Activated CD8-positive, alpha-beta memory T cell treated with anti-CD3 and anti-CD28 coated beads for 4 hours (primary cell): ENCODE data around the gene DNAAF1.
"Not testable (repeated sequence)": the region's sequence is repeated elsewhere in the genome, so short reads cannot be mapped to it uniquely, and the experiment has no call there.

Experiments used
- DNase-seq, 2 donors: peaks; one replicate each; pipeline ENCODE4 v3.0.0-alpha.2; 2020; ENCODE audit warnings: low read depth in 2 of 2

The DNAAF1 gene

GRCh38 chr16:84207879-84208278 lies 62.8 kb downstream of the DNAAF1 start:
- DNase-seq, result no peak

DNA sequence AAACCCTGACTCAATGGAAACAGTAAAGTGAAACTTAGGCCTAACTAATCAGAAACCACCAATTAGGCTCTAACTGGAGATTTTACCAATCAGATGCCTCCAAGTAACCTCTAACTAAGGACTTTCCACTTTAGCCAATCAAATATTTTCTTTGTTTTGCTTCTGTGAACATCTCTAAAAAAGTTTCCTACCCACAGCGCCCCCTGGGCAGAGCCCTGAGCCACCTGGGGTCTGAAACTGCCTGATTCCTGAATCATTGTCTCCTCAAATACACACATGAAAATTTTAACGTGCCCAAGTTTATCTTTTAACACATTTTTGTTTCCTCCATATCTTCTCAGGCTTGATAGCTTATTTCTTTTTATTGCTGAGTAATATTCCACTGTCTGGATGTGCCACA lies 64.9 kb downstream of the DNAAF1 start:
- DNase-seq, result no peak

DNA sequence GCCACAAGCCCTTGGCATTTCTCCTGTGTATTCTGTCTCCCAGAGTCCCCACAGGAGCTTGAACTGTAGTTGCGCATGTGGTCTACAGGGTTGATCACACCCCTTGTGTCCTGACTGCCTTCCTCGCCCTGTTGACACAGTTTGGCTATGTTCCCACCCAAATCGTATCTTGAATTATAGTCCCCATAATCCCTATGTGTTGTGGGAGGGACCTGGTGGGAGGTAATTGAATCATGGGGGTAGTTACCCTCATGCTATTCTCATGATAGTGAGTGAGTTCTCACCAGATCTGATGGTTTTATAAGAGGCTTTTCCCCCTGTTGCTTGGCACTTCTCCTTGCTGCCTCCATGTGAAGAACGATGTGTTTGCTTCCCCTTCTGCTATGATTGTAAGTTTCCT lies 67.0 kb downstream of the DNAAF1 start:
- DNase-seq, result no peak

DNA sequence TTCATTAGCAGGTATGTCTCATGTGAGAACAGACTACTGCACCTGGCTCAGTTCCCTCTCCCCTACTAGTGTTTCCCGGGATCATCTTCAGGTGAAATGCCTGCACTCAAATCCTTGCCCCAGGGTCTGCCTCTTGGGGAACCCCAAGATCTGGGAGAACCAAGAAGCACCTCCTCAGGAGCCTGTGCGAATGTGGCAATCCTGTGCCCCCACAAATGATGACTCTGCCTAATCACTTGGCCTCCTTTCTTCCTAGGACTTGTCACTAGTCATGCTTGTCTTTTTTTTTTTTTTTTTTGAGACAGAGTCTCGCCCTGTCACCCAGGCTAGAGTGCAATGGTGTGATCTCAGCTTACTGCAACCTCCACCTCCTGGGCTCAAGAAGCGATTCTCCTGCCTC lies 67.5 kb downstream of the DNAAF1 start:
- no peak for DNase-seq

- no peak for DNase-seq
Observed at GRCh38 chr16:84214451-84215066, 69.5 kb downstream of the DNAAF1 start.

DNA sequence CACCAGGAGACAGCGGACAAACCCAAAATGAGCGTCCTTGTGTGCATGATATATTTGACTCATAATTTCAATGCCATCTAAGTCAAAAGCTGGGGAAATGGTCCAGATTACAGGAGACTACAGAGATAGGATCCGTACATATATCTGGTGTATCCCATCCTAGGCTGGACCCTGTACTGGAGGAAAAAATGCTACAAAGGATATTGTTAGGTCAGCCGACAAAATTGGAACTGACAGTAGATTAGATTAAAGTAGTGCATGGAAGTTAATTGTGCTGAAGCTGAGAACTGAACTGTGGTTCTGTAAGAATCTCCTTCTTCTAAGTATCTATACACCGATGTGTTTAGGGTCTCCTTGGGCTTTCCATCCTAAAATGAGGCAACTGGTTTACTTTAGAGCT lies 70.4 kb downstream of the DNAAF1 start:
- DNase-seq, result no peak

- DNase-seq, result not testable (repeated sequence)
Observed at GRCh38 chr16:84216144-84216543, 71.0 kb downstream of the DNAAF1 start.

DNA sequence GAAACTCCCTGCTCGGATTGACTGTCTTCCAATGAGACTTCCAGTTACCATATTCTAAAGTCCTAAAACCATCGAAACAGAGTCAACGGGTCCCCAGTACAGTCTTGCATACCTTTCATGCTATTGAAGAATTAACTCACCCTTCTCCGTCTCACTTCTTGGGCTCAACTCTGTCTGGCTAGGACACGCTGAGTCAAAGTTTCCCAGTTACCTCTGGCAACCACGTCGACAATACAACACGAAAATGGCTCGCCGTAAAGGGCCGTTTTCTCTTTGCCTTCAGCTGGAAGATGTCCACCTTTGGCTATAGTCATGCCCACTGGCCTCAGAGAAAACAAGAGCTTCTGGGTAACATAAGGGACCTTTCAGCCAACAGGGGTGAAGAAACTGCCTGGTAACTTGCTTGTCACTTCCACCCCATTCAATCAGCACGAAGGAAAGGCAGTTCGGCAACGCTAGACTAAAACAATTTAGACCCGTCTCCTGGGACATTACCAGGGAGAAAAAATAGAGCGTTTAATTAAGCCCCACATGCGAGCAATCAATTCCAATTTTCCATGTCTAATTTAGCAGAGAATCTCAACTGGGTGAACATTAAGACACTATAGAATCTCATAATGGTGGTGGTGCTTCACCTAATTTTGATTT lies 73.2 kb downstream of the DNAAF1 start:
- no peak for DNase-seq

DNA sequence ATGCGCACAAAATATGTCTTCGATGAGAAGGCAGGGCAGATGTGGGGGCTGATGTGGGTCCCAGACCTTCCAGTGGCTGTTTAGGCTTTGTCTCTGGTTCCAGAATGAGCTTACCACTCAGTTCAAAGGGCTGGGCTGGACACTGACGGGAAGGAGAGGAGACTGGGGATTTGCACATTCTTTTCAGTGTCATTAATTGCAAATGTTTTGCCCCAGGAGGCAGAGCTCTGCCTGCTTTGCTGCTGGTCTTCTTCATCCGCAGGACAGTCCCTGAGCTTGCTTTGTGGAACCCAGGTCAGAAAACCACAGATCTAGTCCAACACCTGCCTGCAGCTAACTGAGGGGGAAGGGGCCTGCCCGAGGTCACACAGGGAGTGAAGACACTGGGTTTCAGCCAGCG lies 73.8 kb downstream of the DNAAF1 start:
- DNase-seq, result no peak

DNA sequence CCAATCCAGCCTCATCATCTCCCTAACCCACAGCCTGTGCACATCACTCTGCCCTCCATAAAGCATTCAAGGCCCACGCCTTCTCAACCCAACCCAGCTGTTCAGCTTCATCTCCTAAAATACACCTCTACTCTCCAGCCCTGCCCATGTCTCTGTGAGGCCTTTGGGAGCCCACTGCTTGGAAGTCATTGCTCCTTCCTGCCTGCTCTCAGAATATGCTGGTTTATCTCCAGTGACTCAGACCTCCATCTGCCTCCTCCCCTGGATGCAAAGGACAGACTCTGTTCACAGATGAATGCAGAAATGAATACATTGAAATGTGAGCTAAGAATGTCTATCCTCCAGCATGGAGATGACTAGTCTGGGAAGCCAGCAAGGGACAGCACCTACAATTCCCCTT lies 75.7 kb downstream of the DNAAF1 start:
- DNase-seq, result no peak

DNA sequence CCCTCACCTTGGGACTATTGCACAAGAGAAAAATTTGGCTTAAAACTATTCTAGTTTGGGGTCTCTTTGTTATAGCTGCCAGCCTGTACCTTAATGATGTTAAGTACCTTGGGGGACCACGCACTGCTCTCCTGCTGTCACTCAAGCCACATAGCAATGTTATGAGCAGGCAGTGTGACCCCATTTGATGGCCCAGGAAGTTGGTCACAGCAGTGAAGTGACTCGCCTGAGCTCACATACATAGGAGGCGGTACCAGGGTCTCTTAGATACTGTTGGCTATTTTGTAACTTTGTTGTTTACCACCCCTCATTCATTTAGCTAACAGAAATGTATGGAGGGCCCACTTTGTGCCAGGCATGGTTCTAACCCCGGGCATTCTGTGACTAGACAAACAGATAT lies 78.3 kb downstream of the DNAAF1 start:
- DNase-seq, result no peak

GRCh38 chr16:84224554-84224953 lies 79.4 kb downstream of the DNAAF1 start:
- DNase-seq, result no peak

DNA sequence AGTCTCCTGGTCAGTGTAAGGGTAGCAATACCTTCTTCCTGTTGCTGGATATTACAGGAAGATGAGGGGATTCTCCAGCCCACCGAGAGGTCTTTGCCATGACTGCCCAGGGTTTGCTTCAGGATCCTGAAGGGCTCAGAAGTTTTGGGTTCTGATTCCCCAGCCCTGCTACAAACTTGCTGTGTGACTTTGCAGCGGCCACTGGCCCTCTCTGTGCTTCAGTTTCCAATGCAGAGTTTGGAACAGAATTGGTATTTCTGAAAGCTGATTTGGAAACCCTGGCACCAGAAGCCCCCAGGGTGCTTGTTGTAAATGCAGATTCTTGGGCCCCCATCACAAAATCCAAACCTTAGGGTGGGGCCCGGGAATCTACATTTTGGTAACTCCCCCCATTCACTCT lies 80.0 kb downstream of the DNAAF1 start:
- no peak for DNase-seq

DNA sequence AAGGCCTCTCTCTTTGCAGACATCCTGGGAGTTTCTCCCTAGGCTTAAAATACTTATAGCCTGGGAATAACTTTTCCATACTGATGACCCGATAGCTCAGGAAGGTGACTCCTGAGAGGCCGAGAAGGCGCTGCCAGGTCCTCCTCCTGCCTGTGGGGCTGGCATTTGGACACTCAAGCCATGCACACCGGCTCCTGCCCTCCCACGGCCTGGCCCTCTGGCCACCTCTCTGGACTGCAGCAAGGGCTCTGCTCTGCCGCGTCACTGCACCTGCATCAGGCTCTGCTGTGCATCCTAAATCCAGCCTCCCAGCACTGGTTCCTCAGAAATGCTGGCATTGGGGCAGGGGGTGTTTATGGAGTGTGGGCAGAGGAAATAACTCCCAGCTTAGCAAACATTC lies 80.5 kb downstream of the DNAAF1 start:
- DNase-seq, result no peak

GRCh38 chr16:84226026-84226425 lies 80.9 kb downstream of the DNAAF1 start:
- no peak for DNase-seq
